Fibroblast of lung (primary cell): ENCODE measurements around the gene ABHD6. TPM values are rescaled to one million over a fixed set of nuclear protein-coding genes. Genes with fewer than 3 reads are reported as not detected.

Source experiments
- DNase-seq, 2 donors: peaks; one replicate each; pipeline versions ENCODE4 v3.0.0 to v3.0.0-alpha.2; 2010; ENCODE audit warnings: low read depth in 2 of 2
- H2AFZ ChIP-seq: 2 replicates; pipeline ENCODE4 v1.5.1; 2012; ENCODE audit warnings: low read length, control low read depth, inconsistent platforms
- H3K27ac ChIP-seq: 2 replicates; pipeline ENCODE4 v1.5.1; 2011; ENCODE audit warnings: low read length, control low read depth; ENCODE audit not compliant: insufficient read depth
- H3K27me3 ChIP-seq: 2 replicates; pipeline ENCODE4 v1.5.1; 2011; ENCODE audit warnings: mild to moderate bottlenecking, low read length; ENCODE audit not compliant: control insufficient read depth, insufficient read depth
- H3K36me3 ChIP-seq: 2 replicates; pipeline ENCODE4 v1.5.1; 2011; ENCODE audit warnings: low read length; ENCODE audit not compliant: control insufficient read depth, insufficient read depth
- H3K4me1 ChIP-seq: 2 replicates; pipeline ENCODE4 v1.5.1; 2011; ENCODE audit warnings: low read length; ENCODE audit not compliant: control insufficient read depth, insufficient read depth; ENCODE audit errors: extremely low read depth
- H3K4me2 ChIP-seq: 2 replicates; pipeline ENCODE4 v1.5.1; 2011; ENCODE audit warnings: low read length, control low read depth; ENCODE audit not compliant: insufficient read depth; ENCODE audit errors: extremely low read depth
- H3K4me3 ChIP-seq, 4 experiments: fragments of 200-600 bp in 1 of 4; sonication (generic) in 1 of 4; replicated peaks in 1 of 4; 2 replicates each; pipeline ENCODE4 v1.5.1; 2011 to 2016; ENCODE audit warnings: low read length in 4 of 4, low read depth in 3 of 4, mild to moderate bottlenecking in 3 of 4, control low read depth in 2 of 4, inconsistent platforms in 1 of 4, mixed read lengths in 1 of 4; ENCODE audit not compliant: insufficient read depth in 1 of 4; ENCODE audit errors: control extremely low read depth in 1 of 4
- H3K79me2 ChIP-seq: 2 replicates; pipeline ENCODE4 v1.5.1; 2012; ENCODE audit warnings: mild to moderate bottlenecking, low read length, inconsistent platforms; ENCODE audit not compliant: control insufficient read depth, insufficient read depth
- H3K9ac ChIP-seq: 2 replicates; pipeline ENCODE4 v1.5.1; 2011; ENCODE audit warnings: mild to moderate bottlenecking, low read length, control low read depth; ENCODE audit not compliant: insufficient read depth
- H3K9me3 ChIP-seq: 2 replicates; pipeline ENCODE4 v1.5.1; 2012; ENCODE audit warnings: low read depth, low read length; ENCODE audit not compliant: control insufficient read depth, insufficient read depth
- H4K20me1 ChIP-seq: 2 replicates; pipeline ENCODE4 v1.5.1; 2011; ENCODE audit warnings: low read length; ENCODE audit not compliant: control insufficient read depth, insufficient read depth; ENCODE audit errors: extremely low read depth
- CTCF ChIP-seq, 2 donors: IDR thresholded peaks in 1 of 2; conservative IDR thresholded peaks in 1 of 2; 1 replicate in 1 of 2; 2 replicates in 1 of 2; pipeline ENCODE4 v1.5.1; 2011 to 2012; ENCODE audit warnings: low read length in 2 of 2, control low read depth in 1 of 2, inconsistent platforms in 1 of 2, low read depth in 1 of 2, mild to moderate bottlenecking in 1 of 2
- EZH2 ChIP-seq: IDR thresholded peaks from 2 replicates; pipeline ENCODE4 v1.5.1; 2012; ENCODE audit warnings: low read length, control low read depth, mild to moderate bottlenecking; ENCODE audit errors: missing control alignments
- polyA plus RNA-seq, 2 donors: library from polyadenylated mRNA; depleted of rRNA in 1 of 2; stranded (reverse) in 1 of 2; unstranded in 1 of 2; fragments of >200 nt; gene quantifications; 2 replicates each; pipeline ENCODE4 v1.2.1, GENCODE V29; 2011 to 2012; ENCODE audit warnings: missing spikeins in 1 of 2
- total RNA-seq: library from RNA; depleted of rRNA; stranded (reverse); fragments of >200 nt; gene quantifications from 2 replicates; pipeline ENCODE4 v1.2.1, GENCODE V29; 2014

Gene ABHD6
- total and polyA plus RNA-seq, 2 donors (not counting 1 experiment from before 2014, with no cell fraction given), result 7.3 to 13.5 TPM

GRCh38 chr3:58291671-58292338 is 54.2 kb downstream of the ABHD6 start:
- TF ChIP-seq CTCF (conservative IDR thresholded peaks at IDR 0.05 in 1 of 2, IDR thresholded peaks at IDR 0.05 in 1 of 2; ENCODE audit: low read depth in 1 of 2, low read length in 2 of 2), result no peak
- no peak for TF ChIP-seq EZH2
- Histone ChIP-seq H3K4me2 (no peak overlapping the region), H3K4me1 (no peaks in the 10 kb centered on the region), H3K27ac (no peak overlapping the region), H4K20me1 (no peaks in the 10 kb centered on the region), H3K79me2 (no peaks in the 10 kb centered on the region), H3K4me3 (no peak overlapping the region), H3K36me3 (no peaks in the 10 kb centered on the region), H2AFZ (no peak overlapping the region), H3K9me3 (no peaks in the 10 kb centered on the region), H3K9ac (no peak overlapping the region), H3K27me3 (no peaks in the 10 kb centered on the region)
- no peak for DNase-seq

- H3K27ac ChIP-seq, result no peak overlapping the region
- H4K20me1 ChIP-seq, result no peaks in the 10 kb centered on the region
- H3K9me3 ChIP-seq, result no peaks in the 10 kb centered on the region
- no peak overlapping the region for H3K4me2 ChIP-seq
- no peak for TF ChIP-seq CTCF (conservative IDR thresholded peaks at IDR 0.05 in 1 of 2, IDR thresholded peaks at IDR 0.05 in 1 of 2; ENCODE audit: low read depth in 1 of 2, low read length in 2 of 2)
- no peak for TF ChIP-seq EZH2
- no peak for DNase-seq
- H3K4me3 ChIP-seq, result no peak overlapping the region
- no peak overlapping the region for H3K9ac ChIP-seq
- H3K27me3 ChIP-seq, result no peaks in the 10 kb centered on the region
- no peaks in the 10 kb centered on the region for H3K4me1 ChIP-seq
- H3K36me3 ChIP-seq, result no peaks in the 10 kb centered on the region
- H2AFZ ChIP-seq, result no peak overlapping the region
- no peaks in the 10 kb centered on the region for H3K79me2 ChIP-seq
Measured at GRCh38 chr3:58292866-58293265, 55.3 kb downstream of the ABHD6 start.

GRCh38 chr3:58293516-58293915 is 55.9 kb downstream of the ABHD6 start:
- no peak for DNase-seq
- H3K27ac ChIP-seq, result no peak overlapping the region
- H3K9me3 ChIP-seq, result no peaks in the 10 kb centered on the region
- TF ChIP-seq CTCF (conservative IDR thresholded peaks at IDR 0.05 in 1 of 2, IDR thresholded peaks at IDR 0.05 in 1 of 2; ENCODE audit: low read depth in 1 of 2, low read length in 2 of 2) (no peak), EZH2 (no peak)
- H2AFZ ChIP-seq, result no peak overlapping the region
- no peaks in the 10 kb centered on the region for H3K27me3 ChIP-seq
- no peak overlapping the region for H3K9ac ChIP-seq
- H4K20me1 ChIP-seq, result no peaks in the 10 kb centered on the region
- no peak overlapping the region for H3K4me3 ChIP-seq
- no peaks in the 10 kb centered on the region for H3K36me3 ChIP-seq
- no peaks in the 10 kb centered on the region for H3K4me1 ChIP-seq
- H3K4me2 ChIP-seq, result no peak overlapping the region
- H3K79me2 ChIP-seq, result no peaks in the 10 kb centered on the region
